Activated effector memory CD4-positive, alpha-beta T cell treated with anti-CD3 and anti-CD28 coated beads, Interleukin-2, amount 50 U/mL, for 16 hours (primary cell): ENCODE data around the gene ASB15.
"Not testable (repeated sequence)": the region's sequence is repeated elsewhere in the genome, so short reads cannot be mapped to it uniquely, and the experiment has no call there.

Experiments used
- DNase-seq: peaks from one replicate; pipeline ENCODE4 v3.0.0-alpha.2; 2020

Gene ASB15

DNA sequence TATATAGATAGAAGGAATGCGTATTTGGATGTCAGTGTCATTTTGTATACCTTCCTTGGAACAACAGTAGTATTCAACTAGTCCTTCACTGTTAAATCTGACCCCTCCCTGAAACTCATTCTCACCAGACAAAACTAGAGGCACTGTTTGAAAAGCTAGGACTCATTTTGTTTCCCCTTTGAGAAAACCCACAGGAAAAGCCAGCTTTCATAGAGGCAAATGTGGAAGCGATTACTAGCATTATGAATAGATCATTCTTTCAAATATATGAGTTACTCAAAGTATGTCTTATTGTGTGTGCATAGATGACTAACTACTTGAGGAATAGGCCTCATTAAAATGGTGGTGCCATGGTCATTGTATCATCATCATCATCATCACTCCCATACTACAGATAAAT, 1.9 kb upstream of the ASB15 start:
- DNase-seq: no peak

DNA sequence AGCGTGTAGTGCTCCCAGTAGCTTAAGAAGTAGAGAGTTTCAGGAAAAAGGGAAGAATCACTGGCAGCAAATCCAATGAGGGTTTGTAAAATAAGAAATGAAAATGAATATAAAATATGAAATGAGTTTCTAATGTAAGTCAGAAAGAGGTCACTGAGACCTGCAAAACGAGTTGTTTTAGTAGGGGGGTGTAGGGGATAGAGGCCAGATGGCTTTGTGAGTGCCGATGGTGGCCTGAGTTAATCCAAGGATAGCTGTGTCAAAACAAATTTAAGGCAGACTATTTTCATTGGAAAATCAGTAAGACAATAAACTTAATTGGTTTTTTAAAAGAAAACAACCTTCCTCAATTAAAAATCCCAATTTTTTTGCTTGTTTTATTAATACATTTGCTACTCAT, 745 bp upstream of the ASB15 start:
- no peak for DNase-seq

- no peak for DNase-seq
These were observed 1.0 kb downstream of the ASB15 start for GRCh38 chr7:123602648-123603047.

GRCh38 chr7:123604739-123605138, 3.1 kb downstream of the ASB15 start:
- no peak for DNase-seq

- DNase-seq: no peak
These were observed 5.9 kb downstream of the ASB15 start for GRCh38 chr7:123607423-123607975.

GRCh38 chr7:123608991-123609882, 7.6 kb downstream of the ASB15 start:
- no peak for DNase-seq

DNA sequence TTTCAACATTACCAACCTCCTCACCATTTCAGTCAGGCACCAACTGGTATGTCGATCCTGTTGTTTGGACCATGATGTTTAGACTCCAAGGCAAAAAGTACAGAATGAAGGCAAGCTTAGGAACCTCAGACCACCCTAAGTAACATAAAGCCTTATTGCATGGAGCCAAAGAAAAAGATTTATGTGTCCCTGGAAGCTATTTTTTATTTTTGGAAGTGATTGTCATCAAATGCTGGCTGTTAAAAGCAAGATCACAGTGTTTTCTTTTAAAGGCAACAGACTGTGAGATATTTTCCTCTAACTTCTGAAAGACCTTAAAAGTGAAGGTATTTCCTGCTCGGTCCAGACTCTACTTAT, 8.2 kb downstream of the ASB15 start:
- no peak for DNase-seq

- no peak for DNase-seq
These were observed 10.4 kb downstream of the ASB15 start for GRCh38 chr7:123612024-123612423.

GRCh38 chr7:123615344-123615743, 13.7 kb downstream of the ASB15 start:
- no peak for DNase-seq

DNA sequence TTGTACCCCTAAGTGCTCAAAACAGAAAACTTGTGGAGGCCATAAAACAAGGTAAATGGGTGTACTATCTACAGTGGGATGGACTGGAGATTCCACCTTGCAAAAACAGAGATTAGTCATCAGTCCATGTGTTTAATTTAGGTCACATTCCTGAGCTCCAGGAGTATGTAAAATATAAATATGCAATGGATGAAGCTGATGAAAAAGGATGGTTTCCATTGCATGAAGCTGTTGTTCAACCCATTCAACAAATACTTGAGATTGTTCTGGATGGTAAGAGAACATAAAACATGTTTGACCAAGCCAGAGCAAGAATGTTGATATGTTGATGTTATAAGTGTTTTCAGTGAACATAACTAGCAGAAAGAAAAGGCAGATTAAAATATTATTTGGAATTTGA, 14.6 kb downstream of the ASB15 start:
- no peak for DNase-seq

- DNase-seq: no peak
These were observed 20.1 kb downstream of the ASB15 start for GRCh38 chr7:123621707-123622106.

DNA sequence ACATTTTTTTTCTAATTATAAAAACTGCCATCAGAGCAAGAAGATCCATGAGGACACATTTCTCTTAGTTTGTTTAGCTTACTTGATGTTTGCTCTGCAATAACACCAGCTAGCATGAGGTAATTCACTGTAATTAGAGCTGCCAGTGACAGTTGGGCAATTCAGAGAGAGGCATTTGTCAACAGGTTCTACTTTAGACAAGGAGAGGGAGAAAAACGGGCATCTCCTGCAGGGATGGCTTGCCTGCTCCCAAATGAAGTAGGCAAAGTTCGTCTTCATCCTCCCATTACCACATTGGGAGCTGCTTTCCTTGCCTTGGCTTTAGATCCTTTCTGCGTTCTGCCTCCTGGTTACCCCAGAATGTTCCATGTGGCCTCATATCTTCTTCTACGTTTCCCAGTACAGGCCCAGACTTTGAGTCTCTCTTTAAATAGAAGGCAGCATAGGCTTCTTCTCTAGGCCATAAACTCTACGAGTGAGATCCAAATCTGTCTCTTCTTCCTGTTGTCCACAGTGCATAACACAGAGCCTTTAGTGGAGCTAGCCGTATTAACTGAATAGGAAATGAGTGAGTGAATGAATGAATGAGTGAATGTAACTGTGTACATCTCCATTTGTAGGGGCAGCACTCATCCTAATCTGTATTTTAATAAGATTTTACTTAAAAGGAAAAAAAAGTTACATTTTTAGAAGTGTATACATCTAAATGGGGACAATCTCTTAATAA, 21.2 kb downstream of the ASB15 start:
- DNase-seq: no peak

DNA sequence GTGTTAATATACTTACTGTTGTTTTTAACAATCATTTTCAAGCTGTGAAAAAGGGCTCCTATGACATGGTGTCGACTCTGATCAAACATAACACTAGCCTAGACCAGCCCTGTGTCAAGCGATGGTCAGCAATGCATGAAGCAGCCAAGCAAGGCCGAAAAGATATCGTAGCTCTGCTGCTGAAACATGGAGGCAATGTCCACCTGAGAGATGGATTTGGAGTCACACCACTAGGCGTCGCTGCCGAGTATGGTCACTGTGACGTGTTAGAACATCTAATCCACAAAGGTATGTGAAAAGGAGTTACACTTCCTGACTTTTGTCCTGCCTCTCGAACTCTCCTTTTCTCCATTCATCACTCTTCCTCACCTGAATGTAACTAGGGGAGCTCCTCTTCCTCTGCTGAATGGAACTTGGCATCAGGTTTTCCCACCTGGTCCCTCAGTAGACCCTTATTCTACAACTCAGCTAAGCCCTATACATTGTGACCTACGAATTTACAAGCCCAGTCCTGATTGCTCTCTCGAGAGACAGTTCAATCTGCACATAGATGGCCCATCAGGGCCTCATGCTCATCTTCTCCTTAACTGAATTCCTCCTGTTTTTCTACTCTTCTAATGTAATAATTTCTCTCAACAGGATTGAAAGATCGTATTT, 23.0 kb downstream of the ASB15 start:
- peak; percentile 85 for DNase-seq

DNA sequence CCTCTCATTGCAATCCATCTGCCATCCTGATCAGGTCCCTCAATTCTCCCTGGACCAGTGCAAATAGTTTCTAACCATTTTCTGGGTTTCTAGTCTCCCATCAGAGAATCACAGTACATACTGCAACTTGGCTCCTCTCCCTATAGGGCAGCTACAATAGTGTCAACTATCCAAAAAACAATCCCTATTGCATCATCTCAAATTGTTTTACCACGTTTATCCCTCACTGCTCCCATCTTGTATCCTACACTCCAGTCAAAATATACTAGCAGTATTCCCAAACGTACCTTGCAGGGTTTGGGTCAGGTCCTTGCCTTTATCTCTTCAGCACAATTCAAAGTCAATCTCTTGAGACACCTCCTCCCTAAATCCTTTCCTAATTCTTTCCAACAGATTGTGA, 23.6 kb downstream of the ASB15 start:
- no peak for DNase-seq

GRCh38 chr7:123627851-123628250, 26.2 kb downstream of the ASB15 start:
- no peak for DNase-seq

DNA sequence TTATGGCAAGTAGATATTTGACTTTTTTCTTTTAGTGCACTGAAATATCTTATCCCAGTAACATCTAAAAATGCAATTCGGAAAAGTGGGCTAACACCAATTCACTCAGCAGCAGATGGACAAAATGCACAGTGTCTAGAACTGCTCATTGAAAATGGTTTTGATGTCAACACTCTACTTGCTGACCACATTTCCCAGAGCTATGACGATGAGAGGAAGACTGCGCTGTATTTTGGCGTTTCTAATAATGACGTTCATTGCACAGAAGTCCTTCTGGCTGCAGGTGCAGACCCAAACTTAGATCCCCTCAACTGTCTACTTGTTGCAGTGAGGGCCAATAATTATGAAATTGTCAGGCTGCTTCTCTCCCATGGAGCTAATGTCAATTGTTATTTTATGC, 27.2 kb downstream of the ASB15 start:
- DNase-seq: no peak

- DNase-seq: no peak
These were observed 27.7 kb downstream of the ASB15 start for GRCh38 chr7:123629281-123629680.

DNA sequence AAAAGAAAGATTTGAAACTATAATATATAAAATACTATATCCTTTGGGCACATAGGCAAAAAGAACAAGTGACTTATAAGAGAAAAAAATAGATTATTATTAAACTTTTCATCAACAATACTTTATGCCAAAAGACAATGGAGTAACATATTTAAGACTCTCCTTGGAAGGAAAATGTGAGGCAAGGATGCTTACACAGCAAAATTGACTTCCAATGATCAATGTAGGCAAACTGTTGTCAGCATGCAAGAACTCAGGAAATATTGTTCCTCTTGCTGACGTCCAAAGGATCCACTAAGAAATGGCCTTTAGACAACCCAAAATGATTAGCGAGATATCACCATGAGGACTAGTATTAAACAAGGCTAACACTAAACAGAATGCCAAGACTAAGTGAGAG, 31.2 kb downstream of the ASB15 start:
- no peak for DNase-seq

GRCh38 chr7:123633553-123633952, 31.9 kb downstream of the ASB15 start:
- no peak for DNase-seq

DNA sequence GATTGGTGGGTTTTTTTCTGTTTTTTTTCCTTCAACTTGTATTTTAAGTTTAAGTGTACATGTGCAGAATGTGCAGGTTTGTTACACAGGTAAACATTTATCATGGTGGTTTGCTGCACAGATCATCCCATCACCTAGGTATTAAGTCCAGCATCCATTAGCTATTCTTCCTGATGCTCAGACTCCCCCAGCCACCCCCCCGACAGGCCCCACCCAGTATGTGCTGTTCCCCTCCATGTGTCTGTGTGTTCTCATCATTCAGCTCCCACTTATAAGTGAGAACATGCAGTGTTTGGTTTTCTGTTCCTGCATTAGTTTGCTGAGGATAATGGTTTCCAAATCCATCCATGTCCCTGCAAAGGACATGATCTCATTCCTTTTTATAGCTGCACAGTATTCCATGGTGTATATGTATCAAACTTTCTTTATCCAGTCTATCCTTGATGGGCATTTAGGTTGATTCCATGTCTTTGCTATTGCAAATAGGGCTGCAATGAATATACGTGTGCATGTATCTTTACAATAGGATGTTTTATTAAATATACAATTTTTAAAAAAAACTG, 32.5 kb downstream of the ASB15 start:
- not testable (repeated sequence) for DNase-seq

GRCh38 chr7:123635551-123636359, 34.1 kb downstream of the ASB15 start:
- DNase-seq: no peak

- no peak for DNase-seq
These were observed 35.6 kb downstream of the ASB15 start for GRCh38 chr7:123637203-123637602.
